Epithelial cell of proximal tubule (primary cell): ENCODE measurements around the gene OTUD1. TPM values are rescaled to one million over a fixed set of nuclear protein-coding genes. Genes with fewer than 3 reads are reported as not detected.

Experiments used
- DNase-seq: peaks from one replicate; pipeline ENCODE4 v3.0.0-alpha.2; 2011; ENCODE audit warnings: low read depth
- H3K4me3 ChIP-seq: 2 replicates; pipeline ENCODE4 v1.5.1; 2011; ENCODE audit warnings: low read depth, mild to moderate bottlenecking, low read length
- total RNA-seq: library from RNA; depleted of rRNA; stranded (reverse); fragments of >200 nt; gene quantifications from 2 replicates; pipeline ENCODE4 v1.2.3, GENCODE V29; 2015
- TF ChIP-seq, protein P1 (sequence below): conservative IDR thresholded peaks from 2 replicates; pipeline ENCODE4 v1.5.1; 2012; ENCODE audit warnings: low read depth, mild to moderate bottlenecking, low read length

Gene OTUD1
- total RNA-seq, 1 donor from 2014 or later, result 6.2 TPM

DNA sequence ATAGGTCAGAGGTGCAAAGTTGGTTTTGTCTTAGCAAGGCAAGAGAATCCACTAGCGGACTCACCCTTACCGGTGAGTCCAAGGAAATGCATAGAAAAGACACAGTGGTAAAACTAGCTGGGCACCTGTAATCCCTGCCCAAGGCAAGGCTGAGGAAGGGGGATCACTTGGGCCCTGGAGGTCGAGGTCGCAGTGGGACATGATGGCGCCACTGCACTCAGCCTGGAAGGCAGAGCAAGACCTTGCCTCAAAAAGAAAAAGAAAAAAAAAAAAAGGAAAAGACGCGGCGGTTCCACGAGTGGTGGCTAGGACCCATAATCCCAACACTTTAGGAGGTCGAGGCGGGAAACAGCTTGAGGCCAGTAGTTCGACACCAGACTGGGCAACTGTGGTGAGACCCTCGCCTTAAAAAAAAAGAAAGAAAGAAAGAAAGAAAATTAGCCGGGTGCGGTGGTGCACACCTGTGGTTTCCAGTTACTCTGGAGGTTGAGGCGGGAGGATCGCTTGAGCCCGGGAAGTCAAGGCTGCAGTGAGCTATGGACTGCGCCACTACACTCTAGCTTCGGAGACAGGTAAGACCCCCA, 820 bp upstream of the OTUD1 start:
- peak overlapping the region; percentile 58 for H3K4me3 ChIP-seq
- TF ChIP-seq, protein P1, sequence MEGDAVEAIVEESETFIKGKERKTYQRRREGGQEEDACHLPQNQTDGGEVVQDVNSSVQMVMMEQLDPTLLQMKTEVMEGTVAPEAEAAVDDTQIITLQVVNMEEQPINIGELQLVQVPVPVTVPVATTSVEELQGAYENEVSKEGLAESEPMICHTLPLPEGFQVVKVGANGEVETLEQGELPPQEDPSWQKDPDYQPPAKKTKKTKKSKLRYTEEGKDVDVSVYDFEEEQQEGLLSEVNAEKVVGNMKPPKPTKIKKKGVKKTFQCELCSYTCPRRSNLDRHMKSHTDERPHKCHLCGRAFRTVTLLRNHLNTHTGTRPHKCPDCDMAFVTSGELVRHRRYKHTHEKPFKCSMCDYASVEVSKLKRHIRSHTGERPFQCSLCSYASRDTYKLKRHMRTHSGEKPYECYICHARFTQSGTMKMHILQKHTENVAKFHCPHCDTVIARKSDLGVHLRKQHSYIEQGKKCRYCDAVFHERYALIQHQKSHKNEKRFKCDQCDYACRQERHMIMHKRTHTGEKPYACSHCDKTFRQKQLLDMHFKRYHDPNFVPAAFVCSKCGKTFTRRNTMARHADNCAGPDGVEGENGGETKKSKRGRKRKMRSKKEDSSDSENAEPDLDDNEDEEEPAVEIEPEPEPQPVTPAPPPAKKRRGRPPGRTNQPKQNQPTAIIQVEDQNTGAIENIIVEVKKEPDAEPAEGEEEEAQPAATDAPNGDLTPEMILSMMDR, result no peak
- DNase-seq, result no peak

DNA sequence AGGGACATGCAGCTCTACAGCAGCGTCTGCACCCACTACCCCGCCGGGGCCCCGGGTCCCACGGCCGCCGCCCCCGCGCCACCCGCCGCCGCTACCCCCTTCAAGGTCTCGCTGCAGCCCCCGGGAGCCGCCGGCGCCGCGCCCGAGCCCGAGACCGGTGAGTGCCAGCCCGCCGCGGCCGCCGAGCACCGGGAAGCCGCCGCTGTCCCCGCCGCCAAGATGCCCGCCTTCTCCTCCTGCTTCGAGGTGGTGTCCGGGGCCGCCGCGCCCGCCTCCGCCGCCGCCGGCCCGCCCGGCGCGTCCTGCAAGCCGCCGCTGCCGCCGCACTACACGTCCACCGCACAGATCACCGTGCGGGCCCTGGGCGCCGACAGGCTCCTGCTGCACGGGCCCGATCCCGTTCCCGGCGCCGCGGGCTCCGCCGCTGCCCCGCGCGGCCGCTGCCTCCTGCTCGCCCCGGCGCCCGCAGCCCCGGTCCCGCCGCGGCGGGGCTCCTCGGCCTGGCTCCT, 631 bp downstream of the OTUD1 start:
- H3K4me3 ChIP-seq, result peak overlapping the region; percentile 80
- no peak for DNase-seq
- TF ChIP-seq, protein P1, result no peak

DNA sequence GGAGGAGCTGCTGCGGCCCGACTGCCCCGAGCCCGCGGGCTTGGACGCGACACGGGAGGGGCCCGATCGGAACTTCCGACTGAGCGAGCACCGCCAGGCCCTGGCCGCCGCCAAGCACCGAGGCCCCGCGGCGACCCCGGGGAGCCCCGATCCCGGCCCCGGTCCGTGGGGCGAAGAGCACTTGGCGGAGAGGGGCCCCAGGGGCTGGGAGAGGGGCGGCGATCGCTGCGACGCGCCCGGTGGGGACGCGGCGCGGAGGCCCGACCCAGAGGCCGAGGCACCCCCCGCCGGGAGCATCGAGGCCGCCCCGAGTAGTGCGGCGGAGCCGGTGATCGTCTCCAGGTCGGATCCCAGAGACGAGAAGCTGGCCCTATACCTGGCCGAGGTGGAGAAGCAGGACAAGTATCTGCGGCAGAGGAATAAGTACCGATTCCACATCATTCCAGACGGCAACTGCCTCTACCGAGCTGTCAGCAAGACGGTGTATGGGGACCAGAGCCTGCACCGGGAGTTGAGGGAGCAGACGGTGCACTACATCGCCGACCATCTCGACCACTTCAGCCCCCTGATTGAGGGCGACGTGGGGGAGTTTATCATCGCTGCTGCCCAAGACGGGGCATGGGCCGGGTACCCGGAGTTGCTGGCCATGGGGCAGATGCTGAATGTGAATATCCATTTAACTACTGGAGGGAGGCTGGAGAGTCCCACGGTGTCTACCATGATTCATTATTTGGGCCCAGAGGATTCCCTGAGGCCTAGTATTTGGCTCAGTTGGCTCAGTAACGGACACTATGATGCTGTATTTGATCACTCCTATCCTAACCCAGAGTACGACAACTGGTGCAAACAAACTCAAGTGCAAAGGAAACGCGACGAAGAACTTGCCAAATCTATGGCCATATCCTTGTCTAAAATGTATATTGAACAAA, 1.4 kb downstream of the OTUD1 start:
- H3K4me3 ChIP-seq, result peak overlapping the region; percentile 80
- TF ChIP-seq, protein P1, result no peak
- no peak for DNase-seq

DNA sequence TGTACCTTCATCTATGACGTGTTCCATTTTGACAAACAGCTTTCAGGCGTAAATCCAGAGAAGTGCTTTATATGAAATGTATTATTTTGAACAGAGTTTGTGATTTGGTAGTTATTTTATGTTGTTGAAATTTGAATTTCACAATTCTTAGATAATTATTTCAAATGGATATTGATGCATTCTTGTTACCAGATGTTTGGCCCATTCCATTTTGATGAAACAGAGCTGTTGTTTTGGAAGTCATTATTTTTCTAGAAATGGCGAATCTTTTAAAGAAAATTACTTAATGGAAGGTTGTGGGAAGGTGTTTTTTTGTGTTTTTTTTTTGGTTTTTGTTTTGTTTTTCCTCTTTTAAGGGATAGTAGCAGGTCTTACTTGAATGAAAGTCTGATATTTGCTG, 2.4 kb downstream of the OTUD1 start:
- no peak for DNase-seq
- TF ChIP-seq, protein P1, result no peak
- peak overlapping the region; percentile 80 for H3K4me3 ChIP-seq

DNA sequence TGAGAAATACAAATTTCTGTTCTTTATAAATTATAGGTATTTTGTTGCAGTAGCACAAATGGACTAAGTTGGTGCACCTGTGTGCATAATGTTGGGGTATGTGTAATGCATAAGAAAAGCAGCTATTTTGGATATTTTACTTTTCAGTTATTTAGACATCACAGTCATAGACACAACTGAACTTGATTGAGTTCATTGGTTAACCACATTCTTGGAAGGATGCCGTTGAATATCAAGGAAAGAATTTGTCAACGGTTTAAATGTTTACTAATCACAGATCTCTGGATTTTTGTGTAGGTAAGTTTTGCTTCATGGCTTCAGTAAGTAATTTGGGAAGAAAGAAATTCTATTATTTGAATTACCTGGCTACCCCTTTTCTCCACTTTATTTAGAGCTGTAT, 4.1 kb downstream of the OTUD1 start:
- TF ChIP-seq, protein P1, result no peak
- DNase-seq, result peak; percentile 26
- peak overlapping the region; percentile 33 for H3K4me3 ChIP-seq

DNA sequence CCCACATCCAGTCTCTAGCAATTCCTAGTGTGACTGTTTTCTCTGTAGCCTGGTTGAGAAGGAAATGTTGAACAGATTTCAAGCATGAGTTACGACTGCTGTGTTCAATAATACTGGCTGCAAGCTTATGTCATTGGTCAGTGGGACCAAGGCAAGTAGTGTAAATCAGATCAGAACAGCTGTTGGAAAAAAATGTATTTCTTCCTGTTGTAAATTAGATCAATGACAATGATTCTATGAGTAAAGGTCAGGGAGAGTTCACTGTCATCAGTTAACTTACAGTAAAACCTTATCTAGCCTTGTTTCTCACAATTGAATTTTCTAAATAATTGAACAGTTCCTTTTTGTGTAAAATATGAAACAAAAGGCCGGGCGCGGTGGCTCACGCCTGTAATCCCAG, 6.7 kb downstream of the OTUD1 start:
- no peak overlapping the region for H3K4me3 ChIP-seq
- no peak for DNase-seq
- TF ChIP-seq, protein P1, result no peak

DNA sequence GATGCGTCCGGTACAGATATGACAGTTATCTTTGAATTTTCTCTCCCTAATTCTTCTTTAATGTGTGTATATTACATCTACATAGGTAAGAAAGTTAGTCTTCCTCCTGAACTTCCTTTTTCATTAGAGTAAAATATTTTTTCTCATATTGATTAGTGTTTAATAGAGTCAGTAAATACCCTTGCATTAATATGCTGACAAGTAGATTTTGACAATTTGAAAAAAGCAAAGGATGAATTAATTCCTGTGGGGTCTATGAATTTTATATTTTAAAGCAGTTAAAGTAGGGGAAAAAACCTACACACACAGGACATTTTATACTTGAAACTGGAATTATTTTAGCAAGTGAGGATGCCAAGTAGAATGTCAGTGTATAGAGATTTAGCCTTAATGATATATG, 9.4 kb downstream of the OTUD1 start:
- no peak overlapping the region for H3K4me3 ChIP-seq
- TF ChIP-seq, protein P1, result no peak
- no peak for DNase-seq
